H9 (cell line): Measurements from ENCODE around the gene TMC8. TPM values are rescaled to one million over a fixed set of nuclear protein-coding genes. Genes with fewer than 3 reads are reported as not detected.
A peak's percentile ranks its signal among the peaks of the same experiment; 100 is the strongest.

Experiments
- DNase-seq: peaks from one replicate; pipeline ENCODE4 v3.0.0-alpha.2; 2017
- H2AFZ ChIP-seq: one replicate; pipeline ENCODE4 v1.6.1; 2013; ENCODE audit warnings: mild to moderate bottlenecking, low read length, control low read depth, moderate library complexity
- H2AK5ac ChIP-seq: 2 replicates; pipeline ENCODE4 v1.6.1; 2013; ENCODE audit warnings: low read length, control low read depth, mixed read lengths; ENCODE audit not compliant: insufficient read length
- H2BK120ac ChIP-seq: one replicate; pipeline ENCODE4 v1.6.1; 2013; ENCODE audit warnings: low read depth, mild to moderate bottlenecking, low read length, control low read depth, inconsistent platforms; ENCODE audit not compliant: poor library complexity, severe bottlenecking
- H2BK12ac ChIP-seq: 2 replicates; pipeline ENCODE4 v1.6.1; 2013; ENCODE audit warnings: low read length, control low read depth, mixed read lengths, low read depth; ENCODE audit not compliant: insufficient read length
- H2BK15ac ChIP-seq: 2 replicates; pipeline ENCODE4 v1.6.1; 2013; ENCODE audit warnings: low read depth, low read length, control low read depth
- H2BK20ac ChIP-seq: one replicate; pipeline ENCODE4 v1.6.1; 2013; ENCODE audit warnings: low read depth, mild to moderate bottlenecking, low read length, control low read depth, inconsistent platforms; ENCODE audit not compliant: poor library complexity, severe bottlenecking
- H2BK5ac ChIP-seq: 2 replicates; pipeline ENCODE4 v1.6.1; 2013; ENCODE audit warnings: low read length, control low read depth, mixed read lengths; ENCODE audit not compliant: insufficient read length
- H3K14ac ChIP-seq: 2 replicates; pipeline ENCODE4 v1.6.1; 2013; ENCODE audit warnings: low read length, control low read depth; ENCODE audit not compliant: insufficient read depth
- H3K18ac ChIP-seq: 2 replicates; pipeline ENCODE4 v1.6.1; 2013; ENCODE audit warnings: low read depth, mild to moderate bottlenecking, mixed read lengths, low read length, control low read depth; ENCODE audit not compliant: insufficient read length
- H3K23ac ChIP-seq: 2 replicates; pipeline ENCODE4 v1.6.1; 2013; ENCODE audit warnings: low read length, control low read depth, mixed read lengths, low read depth; ENCODE audit not compliant: insufficient read length
- H3K23me2 ChIP-seq: 2 replicates; pipeline ENCODE4 v1.6.1; 2013; ENCODE audit warnings: low read depth, mild to moderate bottlenecking, mixed read lengths, low read length, control low read depth; ENCODE audit not compliant: insufficient read length, poor library complexity, severe bottlenecking
- H3K27ac ChIP-seq: 2 replicates; pipeline ENCODE4 v1.5.1; 2013; ENCODE audit warnings: low read length, control low read depth, mixed read lengths, low read depth; ENCODE audit not compliant: insufficient read length
- H3K27me3 ChIP-seq: 2 replicates; pipeline ENCODE4 v1.6.1; 2013; ENCODE audit warnings: low read length, control low read depth, inconsistent platforms; ENCODE audit not compliant: insufficient read depth
- H3K4ac ChIP-seq: 2 replicates; pipeline ENCODE4 v1.6.1; 2013; ENCODE audit warnings: low read depth, mild to moderate bottlenecking, control low read depth, inconsistent platforms, low read length, moderate library complexity
- H3K4me1 ChIP-seq: 2 replicates; pipeline ENCODE4 v1.6.1; 2013; ENCODE audit warnings: low read length, control low read depth, inconsistent platforms; ENCODE audit not compliant: insufficient read depth
- H3K4me2 ChIP-seq: 2 replicates; pipeline ENCODE4 v1.6.1; 2013; ENCODE audit warnings: low read length, control low read depth, mixed read lengths; ENCODE audit not compliant: insufficient read length, insufficient read depth
- H3K56ac ChIP-seq: 2 replicates; pipeline ENCODE4 v1.6.1; 2013; ENCODE audit warnings: low read depth, mild to moderate bottlenecking, mixed read lengths, low read length, control low read depth; ENCODE audit not compliant: insufficient read length
- H3K79me1 ChIP-seq: 2 replicates; pipeline ENCODE4 v1.6.1; 2013; ENCODE audit warnings: low read depth, mild to moderate bottlenecking, moderate library complexity, low read length, control low read depth, inconsistent platforms; ENCODE audit not compliant: insufficient read depth, poor library complexity, severe bottlenecking
- H3K79me2 ChIP-seq: 2 replicates; pipeline ENCODE4 v1.6.1; 2013; ENCODE audit warnings: low read length, control low read depth, inconsistent platforms; ENCODE audit not compliant: insufficient read depth
- H3K9ac ChIP-seq: 2 replicates; pipeline ENCODE4 v1.6.1; 2013; ENCODE audit warnings: low read length, control low read depth, mixed read lengths; ENCODE audit not compliant: insufficient read length; ENCODE audit errors: extremely low read depth
- H3K9me3 ChIP-seq: one replicate; pipeline ENCODE4 v1.6.1; 2013; ENCODE audit warnings: low read depth, low read length, inconsistent platforms; ENCODE audit not compliant: control insufficient read depth
- H3T11ph ChIP-seq: one replicate; pipeline ENCODE4 v1.6.1; 2013; ENCODE audit warnings: mild to moderate bottlenecking, low read length, control low read depth, inconsistent platforms
- H4K20me1 ChIP-seq: one replicate; pipeline ENCODE4 v1.6.1; 2013; ENCODE audit not compliant: control insufficient read depth, insufficient read length, insufficient read depth
- H4K5ac ChIP-seq: 2 replicates; pipeline ENCODE4 v1.6.1; 2013; ENCODE audit warnings: low read depth, mild to moderate bottlenecking, mixed read lengths, low read length, control low read depth; ENCODE audit not compliant: insufficient read length
- H4K8ac ChIP-seq: replicated peaks from 2 replicates; pipeline ENCODE4 v1.6.1; 2013; ENCODE audit warnings: low read length, control low read depth, mixed read lengths, low read depth; ENCODE audit not compliant: insufficient read length
- H4K91ac ChIP-seq: 2 replicates; pipeline ENCODE4 v1.6.1; 2013; ENCODE audit warnings: low read depth, mild to moderate bottlenecking, moderate library complexity, mixed read lengths, low read length, control low read depth; ENCODE audit not compliant: insufficient read length
- H3K27ac Mint-ChIP-seq, 3 experiments: 2 replicates in 2 of 3; 3 replicates in 1 of 3; pipeline ENCODE4 v1.8.0; 2020 to 2021; ENCODE audit warnings: mixed read lengths in 3 of 3, mild to moderate bottlenecking in 1 of 3, moderate library complexity in 1 of 3
- H3K27me3 Mint-ChIP-seq: 2 replicates; pipeline ENCODE4 v1.8.0; 2021; ENCODE audit warnings: low read depth, mild to moderate bottlenecking, moderate library complexity, mixed read lengths
- H3K36me3 Mint-ChIP-seq, 3 experiments: 2 replicates in 2 of 3; 3 replicates in 1 of 3; pipeline ENCODE4 v1.8.0; 2020 to 2021; ENCODE audit warnings: low read depth in 3 of 3, mixed read lengths in 3 of 3; ENCODE audit not compliant: insufficient read depth in 1 of 3
- H3K4me1 Mint-ChIP-seq, 2 experiments: 2 replicates each; pipeline ENCODE4 v1.8.0; 2020; ENCODE audit warnings: mixed read lengths in 2 of 2
- H3K4me3 Mint-ChIP-seq, 2 experiments: 2 replicates in 1 of 2; 3 replicates in 1 of 2; pipeline ENCODE4 v1.8.0; 2020 to 2021; ENCODE audit warnings: mild to moderate bottlenecking in 2 of 2, mixed read lengths in 2 of 2, moderate library complexity in 1 of 2
- H3K9me3 Mint-ChIP-seq, 2 experiments: 2 replicates in 1 of 2; 3 replicates in 1 of 2; pipeline ENCODE4 v1.8.0; 2020; ENCODE audit warnings: mild to moderate bottlenecking in 2 of 2, mixed read lengths in 2 of 2, moderate library complexity in 1 of 2
- CTCF ChIP-seq: fragments of 200-600 bp; sonication (generic); conservative IDR thresholded peaks from 3 replicates; pipeline ENCODE4 v1.8.0; 2021; ENCODE audit warnings: antibody characterized with exemption, mild to moderate bottlenecking
- WGBS: extraction: QIAGEN DNeasy Blood & Tissue Kit; methylation state at CpG from one replicate; pipeline ENCODE4 v1.1.7; 2013; ENCODE audit warnings: missing lambda C conversion rate, low lambda C conversion rate, mixed read lengths; ENCODE audit not compliant: insufficient read length; ENCODE audit errors: extremely low coverage; 5-methylcytosine and 5-hydroxymethylcytosine counted together
- total RNA-seq: library from RNA; stranded (reverse); gene quantifications from 2 replicates; pipeline ENCODE4 v1.2.1, GENCODE V29; 2021

The TMC8 gene
- total RNA-seq, 1 experiment from 2014 or later, result 1.0 TPM

GRCh38 chr17:78141437-78142118 is 11.0 kb downstream of the TMC8 start:
- no peak overlapping the region for H3K27ac ChIP-seq
- no peak overlapping the region for H4K8ac ChIP-seq
- no peak overlapping the region for H2BK120ac ChIP-seq
- Mint-ChIP-seq H3K4me1 (peaks cover 3 to 27% of the 10 kb centered on the region in 2 experiments), H3K4me3 (no peak overlapping the region; a peak in 1 of 5 replicates), H3K27ac (no peak overlapping the region), H3K9me3 (no peaks in the 10 kb centered on the region; a peak in 1 of 5 replicates), H3K27me3 (peaks cover 4% of the 10 kb centered on the region), H3K36me3 (no peaks in the 10 kb centered on the region)
- H3K79me2 ChIP-seq, result no peaks in the 10 kb centered on the region
- H2AK5ac ChIP-seq, result no peak overlapping the region
- TF ChIP-seq CTCF, result no peak
- H3K56ac ChIP-seq, result no peak overlapping the region
- no peaks in the 10 kb centered on the region for H3K79me1 ChIP-seq
- no peaks in the 10 kb centered on the region for H3K23me2 ChIP-seq
- no peak overlapping the region for H3K14ac ChIP-seq
- no peak overlapping the region for H3K4ac ChIP-seq
- H4K20me1 ChIP-seq, result no peaks in the 10 kb centered on the region
- H2BK20ac ChIP-seq, result no peak overlapping the region
- H2BK12ac ChIP-seq, result no peak overlapping the region
- no peak overlapping the region for H3K18ac ChIP-seq
- H2BK15ac ChIP-seq, result 0 out of 2 replicates have a peak overlapping the region, but pooled peaks have one; percentile 15
- H3T11ph ChIP-seq, result no peak overlapping the region
- H2BK5ac ChIP-seq, result no peak overlapping the region
- H4K91ac ChIP-seq, result no peak overlapping the region
- peaks cover 3% of the 10 kb centered on the region; the same call in 1 of the 2 replicates for H3K4me1 ChIP-seq
- no peak overlapping the region for H4K5ac ChIP-seq
- no peak for DNase-seq
- H3K4me2 ChIP-seq, result no peak overlapping the region
- WGBS, result no CpG with 5 or more reads among the region's 20 CpGs
- no peaks in the 10 kb centered on the region for H3K9me3 ChIP-seq
- H3K9ac ChIP-seq, result no peak overlapping the region
- H3K23ac ChIP-seq, result no peak overlapping the region
- no peaks in the 10 kb centered on the region for H3K27me3 ChIP-seq
- H2AFZ ChIP-seq, result no peak overlapping the region
